Measurements from ENCODE around the gene POMGNT1.

DNA sequence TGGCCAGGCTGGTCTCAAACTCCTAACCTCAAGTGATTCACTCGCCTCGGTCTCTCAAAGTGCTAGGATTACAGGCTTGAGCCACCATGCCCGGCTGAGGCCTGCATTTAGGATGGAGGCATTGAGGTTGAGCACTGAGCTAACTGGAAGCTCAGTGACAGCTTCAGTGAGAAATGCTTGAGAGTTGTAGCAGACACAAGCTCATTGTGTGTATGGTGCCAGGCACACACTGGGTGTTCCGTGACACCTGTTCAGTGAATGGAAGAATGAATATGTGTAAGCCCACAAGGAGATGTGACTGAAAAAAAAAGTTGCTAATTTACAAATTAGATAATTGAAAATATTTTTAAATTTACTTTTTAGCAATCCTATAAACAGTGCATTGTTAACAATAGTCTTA is 26.7 kb upstream of the POMGNT1 start:
- TF ChIP-seq, protein P1, sequence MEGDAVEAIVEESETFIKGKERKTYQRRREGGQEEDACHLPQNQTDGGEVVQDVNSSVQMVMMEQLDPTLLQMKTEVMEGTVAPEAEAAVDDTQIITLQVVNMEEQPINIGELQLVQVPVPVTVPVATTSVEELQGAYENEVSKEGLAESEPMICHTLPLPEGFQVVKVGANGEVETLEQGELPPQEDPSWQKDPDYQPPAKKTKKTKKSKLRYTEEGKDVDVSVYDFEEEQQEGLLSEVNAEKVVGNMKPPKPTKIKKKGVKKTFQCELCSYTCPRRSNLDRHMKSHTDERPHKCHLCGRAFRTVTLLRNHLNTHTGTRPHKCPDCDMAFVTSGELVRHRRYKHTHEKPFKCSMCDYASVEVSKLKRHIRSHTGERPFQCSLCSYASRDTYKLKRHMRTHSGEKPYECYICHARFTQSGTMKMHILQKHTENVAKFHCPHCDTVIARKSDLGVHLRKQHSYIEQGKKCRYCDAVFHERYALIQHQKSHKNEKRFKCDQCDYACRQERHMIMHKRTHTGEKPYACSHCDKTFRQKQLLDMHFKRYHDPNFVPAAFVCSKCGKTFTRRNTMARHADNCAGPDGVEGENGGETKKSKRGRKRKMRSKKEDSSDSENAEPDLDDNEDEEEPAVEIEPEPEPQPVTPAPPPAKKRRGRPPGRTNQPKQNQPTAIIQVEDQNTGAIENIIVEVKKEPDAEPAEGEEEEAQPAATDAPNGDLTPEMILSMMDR (IDR thresholded peaks at IDR 0.05) = no peak
- TF ChIP-seq EP300 (IDR thresholded peaks at IDR 0.05) (no peak), POLR2A (IDR thresholded peaks at IDR 0.05) (no peak)
